Lower lobe of right lung (tissue), 2 donors: ENCODE measurements around the gene THEM5. TPM values are rescaled to one million over a fixed set of nuclear protein-coding genes. Genes with fewer than 3 reads are reported as not detected.

ENCODE experiments used
- ATAC-seq, 2 donors: fragments of 200-7000 bp; cut with Tn5 transposase; one replicate each; pipeline ENCODE4 v1.9.1; 2020 to 2022; ENCODE audit warnings: mild to moderate bottlenecking in 2 of 2, moderate library complexity in 2 of 2
- DNase-seq: peaks from one replicate; pipeline ENCODE4 v3.0.0-alpha.2; 2020
- H3K27ac ChIP-seq: fragments of 200-600 bp; one replicate; pipeline ENCODE4 v1.8.0; 2022
- H3K27me3 ChIP-seq: fragments of 200-600 bp; one replicate; pipeline ENCODE4 v1.8.0; 2022; ENCODE audit warnings: low read depth
- H3K36me3 ChIP-seq: fragments of 200-600 bp; one replicate; pipeline ENCODE4 v1.8.0; 2022; ENCODE audit warnings: mild to moderate bottlenecking
- H3K4me1 ChIP-seq: fragments of 200-600 bp; one replicate; pipeline ENCODE4 v1.8.0; 2022
- H3K4me3 ChIP-seq: fragments of 200-600 bp; one replicate; pipeline ENCODE4 v1.8.0; 2022; ENCODE audit warnings: mild to moderate bottlenecking
- H3K9me3 ChIP-seq: fragments of 200-600 bp; one replicate; pipeline ENCODE4 v1.8.0; 2022
- intact Hi-C: fragments of 100-400 bp; cut with DNase I; formaldehyde crosslinking; loops from one replicate; pipeline ENCODE4 v1.11.0; 2022
- total RNA-seq: library from RNA; stranded (reverse); fragmentation: NEBNext Ultra II Directional; extraction: Animal tissue kit (Norgen Biotek cat#: 25700); gene quantifications from one replicate; pipeline ENCODE4 v1.2.1, GENCODE V29; 2021
- TF ChIP-seq, protein P1 (sequence below): fragments of 200-600 bp; IDR thresholded peaks from one replicate; pipeline ENCODE4 v1.8.0; 2022; ENCODE audit warnings: antibody characterized with exemption, mild to moderate bottlenecking
- donor health status: DM: no; HTN: yes; CAD: no; lungs with severe emphysema.

Gene THEM5
- total RNA-seq, 1 donor from 2014 or later = not detected

DNA sequence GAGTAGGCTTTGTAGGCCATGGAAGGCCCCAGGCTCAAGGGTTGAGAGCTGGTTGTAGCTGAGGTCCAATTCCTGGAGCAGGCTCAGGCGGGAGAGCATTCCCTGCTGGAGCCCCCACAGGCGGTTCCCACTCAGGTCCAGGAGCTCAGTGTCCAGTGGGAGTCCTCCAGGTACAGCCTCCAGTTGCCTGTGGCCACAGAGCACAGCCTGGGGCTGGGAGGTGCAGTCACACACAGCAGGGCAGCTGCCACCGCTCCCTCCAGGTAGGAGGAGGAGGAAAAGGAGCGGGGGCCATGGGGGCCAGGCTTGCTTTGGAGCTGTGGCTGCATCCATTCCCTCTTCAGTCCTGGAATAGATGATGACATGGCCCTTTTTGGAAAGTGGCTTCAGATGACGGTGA lies 51.1 kb downstream of the THEM5 start:
- ATAC-seq (no peak), DNase-seq (no peak)
- no peaks in the 10 kb centered on the region for H3K9me3 ChIP-seq
- H3K4me1 ChIP-seq = no peaks in the 10 kb centered on the region
- H3K36me3 ChIP-seq = no peaks in the 10 kb centered on the region
- no peaks in the 10 kb centered on the region for H3K27me3 ChIP-seq
- H3K4me3 ChIP-seq = no peak overlapping the region
- H3K27ac ChIP-seq = no peak overlapping the region
- intact Hi-C loops = no loop called here
- TF ChIP-seq, protein P1, sequence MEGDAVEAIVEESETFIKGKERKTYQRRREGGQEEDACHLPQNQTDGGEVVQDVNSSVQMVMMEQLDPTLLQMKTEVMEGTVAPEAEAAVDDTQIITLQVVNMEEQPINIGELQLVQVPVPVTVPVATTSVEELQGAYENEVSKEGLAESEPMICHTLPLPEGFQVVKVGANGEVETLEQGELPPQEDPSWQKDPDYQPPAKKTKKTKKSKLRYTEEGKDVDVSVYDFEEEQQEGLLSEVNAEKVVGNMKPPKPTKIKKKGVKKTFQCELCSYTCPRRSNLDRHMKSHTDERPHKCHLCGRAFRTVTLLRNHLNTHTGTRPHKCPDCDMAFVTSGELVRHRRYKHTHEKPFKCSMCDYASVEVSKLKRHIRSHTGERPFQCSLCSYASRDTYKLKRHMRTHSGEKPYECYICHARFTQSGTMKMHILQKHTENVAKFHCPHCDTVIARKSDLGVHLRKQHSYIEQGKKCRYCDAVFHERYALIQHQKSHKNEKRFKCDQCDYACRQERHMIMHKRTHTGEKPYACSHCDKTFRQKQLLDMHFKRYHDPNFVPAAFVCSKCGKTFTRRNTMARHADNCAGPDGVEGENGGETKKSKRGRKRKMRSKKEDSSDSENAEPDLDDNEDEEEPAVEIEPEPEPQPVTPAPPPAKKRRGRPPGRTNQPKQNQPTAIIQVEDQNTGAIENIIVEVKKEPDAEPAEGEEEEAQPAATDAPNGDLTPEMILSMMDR = no peak

DNA sequence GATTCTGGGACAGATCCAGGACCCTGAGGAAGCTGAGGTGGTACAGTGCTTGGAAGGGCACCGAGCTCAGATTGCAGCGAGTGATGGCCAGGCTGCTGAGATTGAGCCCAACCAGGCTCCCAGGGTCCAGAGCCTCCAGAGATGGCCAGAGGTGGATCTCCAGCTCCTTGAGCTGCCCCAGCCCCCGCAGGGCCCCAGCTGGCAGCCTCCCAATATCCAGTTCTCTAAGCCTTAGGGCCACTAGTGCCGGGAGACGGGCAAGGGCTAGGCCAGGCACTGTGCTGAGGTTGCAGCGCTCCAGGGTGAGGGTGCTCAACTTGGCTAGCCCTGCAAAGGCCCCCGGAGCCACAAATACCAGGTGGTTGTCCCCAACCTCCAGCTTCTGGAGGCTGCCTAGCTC lies 51.7 kb downstream of the THEM5 start:
- ATAC-seq (no peak), DNase-seq (no peak)
- intact Hi-C loops = no loop called here
- TF ChIP-seq, protein P1 = no peak
- Histone ChIP-seq H3K36me3 (no peaks in the 10 kb centered on the region), H3K27ac (no peak overlapping the region), H3K9me3 (no peaks in the 10 kb centered on the region), H3K4me3 (no peak overlapping the region), H3K27me3 (no peaks in the 10 kb centered on the region), H3K4me1 (no peaks in the 10 kb centered on the region)

DNA sequence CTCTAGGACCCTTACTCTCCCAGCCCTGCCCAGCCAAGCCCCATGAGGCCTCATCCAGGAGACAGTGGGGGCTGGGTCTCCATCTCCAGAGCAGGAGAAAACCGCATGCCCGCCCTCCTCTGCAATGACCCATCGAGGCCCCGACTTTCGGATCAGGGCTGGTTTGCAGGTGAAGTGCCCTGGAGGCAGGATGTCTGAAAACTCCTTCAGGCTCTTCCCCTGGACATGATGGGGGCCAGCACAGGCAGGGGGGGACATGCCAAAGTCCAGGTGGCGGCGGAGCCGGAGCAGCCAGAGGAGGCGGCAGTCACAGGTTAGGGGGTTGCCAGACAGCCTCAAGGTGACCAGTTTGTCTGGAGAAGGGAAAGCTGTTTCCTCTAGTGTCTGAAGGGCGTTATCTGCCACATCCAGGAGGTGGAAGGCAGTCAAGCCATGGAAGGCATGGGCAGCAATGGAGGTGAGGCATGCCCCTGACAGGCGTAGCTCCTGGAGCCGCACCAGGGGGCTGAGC lies 52.1 kb downstream of the THEM5 start:
- TF ChIP-seq, protein P1 = no peak
- no peak overlapping the region for H3K4me3 ChIP-seq
- no peaks in the 10 kb centered on the region for H3K27me3 ChIP-seq
- intact Hi-C loops = no loop called here
- H3K4me1 ChIP-seq = no peaks in the 10 kb centered on the region
- H3K27ac ChIP-seq = no peak overlapping the region
- H3K36me3 ChIP-seq = no peaks in the 10 kb centered on the region
- DNase-seq = no peak
- no peak for ATAC-seq
- no peaks in the 10 kb centered on the region for H3K9me3 ChIP-seq

DNA sequence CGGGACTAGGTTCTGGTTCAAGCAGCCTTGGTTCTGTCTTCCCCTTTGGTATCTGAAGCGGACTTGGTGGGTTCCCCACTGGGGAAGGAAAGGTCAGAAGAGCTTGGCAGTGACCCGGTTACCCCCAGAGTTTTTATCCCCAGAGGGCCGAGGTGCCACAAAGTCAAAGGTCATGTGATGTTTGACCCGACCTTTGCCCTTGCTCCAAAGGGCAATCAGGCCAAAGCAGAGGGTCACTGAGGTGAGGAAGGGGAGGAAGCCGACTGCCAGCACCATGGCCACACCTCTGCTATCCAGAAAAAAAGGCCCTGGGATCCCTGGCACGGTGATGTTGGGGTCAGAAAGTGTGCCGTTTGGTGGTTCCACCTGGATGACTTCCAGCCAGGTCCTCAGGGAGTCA lies 52.7 kb downstream of the THEM5 start:
- TF ChIP-seq, protein P1 = no peak
- Histone ChIP-seq H3K27me3 (no peaks in the 10 kb centered on the region), H3K9me3 (no peaks in the 10 kb centered on the region), H3K27ac (no peak overlapping the region), H3K36me3 (no peaks in the 10 kb centered on the region), H3K4me1 (no peaks in the 10 kb centered on the region), H3K4me3 (no peak overlapping the region)
- DNase-seq (no peak), ATAC-seq (no peak)
- intact Hi-C loops = no loop called here

DNA sequence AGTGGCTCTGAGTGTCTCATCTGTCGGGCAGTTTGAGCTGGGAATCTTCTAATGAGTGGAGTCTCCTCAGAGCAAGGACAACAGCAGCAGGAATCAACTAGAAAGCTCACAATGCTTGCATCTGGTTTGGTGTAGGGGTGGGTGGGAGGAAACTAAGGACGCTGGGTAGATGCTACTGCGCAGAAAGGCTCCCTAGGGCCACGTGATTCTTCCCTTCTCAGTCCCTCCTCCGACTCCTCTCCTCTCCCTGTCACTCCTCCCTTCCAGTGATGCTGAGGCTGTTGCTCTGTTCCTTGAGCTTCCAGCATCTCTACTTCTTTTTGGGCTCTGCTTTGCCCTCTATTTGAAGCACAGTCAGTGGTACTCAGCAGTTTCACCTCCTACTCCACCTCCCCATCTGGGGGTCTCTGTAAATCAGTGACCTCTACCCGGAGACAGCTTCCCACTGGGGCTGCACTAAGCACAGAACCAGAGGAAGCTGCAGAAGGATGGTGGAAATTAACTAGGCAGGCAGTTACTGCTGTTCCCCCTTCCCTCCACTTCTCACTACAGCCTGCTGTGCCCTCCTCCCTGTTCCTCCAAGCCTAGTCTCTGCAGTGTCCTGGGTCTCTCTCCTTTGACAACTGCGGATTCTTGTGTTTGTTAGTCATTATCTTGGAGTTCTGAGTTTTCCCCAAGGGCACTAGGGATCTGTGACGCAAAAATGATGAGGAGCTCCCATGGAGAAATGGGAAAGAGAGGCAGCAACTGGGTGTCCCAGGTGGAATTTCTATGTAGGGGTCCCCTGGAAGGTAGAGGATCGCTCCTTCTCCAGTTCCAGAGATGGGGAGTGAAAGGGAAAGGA lies 54.1 kb downstream of the THEM5 start:
- intact Hi-C loops = no loop called here
- TF ChIP-seq, protein P1 = no peak

More for the DNA sequence above, 54.1 kb downstream of the THEM5 start:
- DNase-seq (no peak), ATAC-seq (no peak)
- H3K27ac ChIP-seq = no peak overlapping the region
- H3K36me3 ChIP-seq = no peaks in the 10 kb centered on the region
- no peak overlapping the region for H3K4me3 ChIP-seq
- H3K9me3 ChIP-seq = no peaks in the 10 kb centered on the region
- no peaks in the 10 kb centered on the region for H3K4me1 ChIP-seq
- no peaks in the 10 kb centered on the region for H3K27me3 ChIP-seq
